Lung (tissue), 4 donors: ENCODE results near the gene KIF3B. TPM values are rescaled to one million over a fixed set of nuclear protein-coding genes. Genes with fewer than 3 reads are reported as not detected.

Experiments
- polyA plus RNA-seq, 2 donors: library from polyadenylated mRNA; stranded (reverse); fragments of 200-250 nt; gene quantifications; one replicate each; pipeline ENCODE4 v1.2.1, GENCODE V29; 2013
- total RNA-seq, 2 donors: library from RNA; depleted of rRNA in 1 of 2; stranded (reverse); fragments of >200 nt in 1 of 2; gene quantifications; one replicate each; pipeline ENCODE4 v1.2.1, GENCODE V29; 2014 to 2021
- donor health status: Bipolar disorder and iron deficiency.
- donor health status: healthy.
- donor health status: DM: yes; HTN: yes; CAD: no.

The KIF3B gene
- total and polyA plus RNA-seq, 4 donors: 8.5 to 35.3 (median 23.2) TPM

Other genes starting within 250 kb of the KIF3B start
- gene HCK, start 225.4 kb upstream of the KIF3B start, total RNA-seq: 10 to 100 TPM; 28.1 to 94.3 TPM
- 100 to 1,000 TPM in 1 of 2 donors, 10 to 100 TPM in 1; 18.5 to 304 TPM for gene HCK, start 225.4 kb upstream of the KIF3B start, polyA plus RNA-seq
- gene TM9SF4, start 167.9 kb upstream of the KIF3B start, total RNA-seq: 10 to 100 TPM; 35.8 to 46.6 TPM
- gene TM9SF4, start 167.9 kb upstream of the KIF3B start, polyA plus RNA-seq: 10 to 100 TPM; 18.4 to 41.2 TPM
- gene PLAGL2, start 69.9 kb upstream of the KIF3B start, total RNA-seq: 10 to 100 TPM; 14.5 to 15.8 TPM
- 10 to 100 TPM in 1 of 2 donors, 1 to 10 TPM in 1; 4.6 to 11.4 TPM for gene PLAGL2, start 69.9 kb upstream of the KIF3B start, polyA plus RNA-seq
- gene POFUT1, start 69.8 kb upstream of the KIF3B start, total RNA-seq: 10 to 100 TPM; 23.1 to 37.1 TPM
- 10 to 100 TPM in 1 of 2 donors, 1 to 10 TPM in 1; 9.0 to 20.3 TPM for gene POFUT1, start 69.8 kb upstream of the KIF3B start, polyA plus RNA-seq
- gene ASXL1, start 80.7 kb downstream of the KIF3B start, total RNA-seq: 10 to 100 TPM; 61.8 to 96.4 TPM
- 10 to 100 TPM; 24.2 to 27.0 TPM for gene ASXL1, start 80.7 kb downstream of the KIF3B start, polyA plus RNA-seq